Body of pancreas (tissue), 4 donors: ENCODE data around the gene DGLUCY.

ENCODE experiments used
- POLR2A ChIP-seq, 3 donors: fragments of 450-650 bp; IDR thresholded peaks; one replicate each; pipeline ENCODE4 v1.6.1; 2016; ENCODE audit warnings: antibody characterized with exemption in 3 of 3, mild to moderate bottlenecking in 2 of 3
- TF ChIP-seq, protein P1 (sequence below), 7 experiments: fragments of 450-650 bp in 4 of 7; fragments of 200-600 bp in 3 of 7; sonication (generic) in 3 of 7; IDR thresholded peaks; one replicate each; pipeline ENCODE4 v1.5.1; 2016 to 2019; ENCODE audit warnings: antibody characterized with exemption in 7 of 7

DNA sequence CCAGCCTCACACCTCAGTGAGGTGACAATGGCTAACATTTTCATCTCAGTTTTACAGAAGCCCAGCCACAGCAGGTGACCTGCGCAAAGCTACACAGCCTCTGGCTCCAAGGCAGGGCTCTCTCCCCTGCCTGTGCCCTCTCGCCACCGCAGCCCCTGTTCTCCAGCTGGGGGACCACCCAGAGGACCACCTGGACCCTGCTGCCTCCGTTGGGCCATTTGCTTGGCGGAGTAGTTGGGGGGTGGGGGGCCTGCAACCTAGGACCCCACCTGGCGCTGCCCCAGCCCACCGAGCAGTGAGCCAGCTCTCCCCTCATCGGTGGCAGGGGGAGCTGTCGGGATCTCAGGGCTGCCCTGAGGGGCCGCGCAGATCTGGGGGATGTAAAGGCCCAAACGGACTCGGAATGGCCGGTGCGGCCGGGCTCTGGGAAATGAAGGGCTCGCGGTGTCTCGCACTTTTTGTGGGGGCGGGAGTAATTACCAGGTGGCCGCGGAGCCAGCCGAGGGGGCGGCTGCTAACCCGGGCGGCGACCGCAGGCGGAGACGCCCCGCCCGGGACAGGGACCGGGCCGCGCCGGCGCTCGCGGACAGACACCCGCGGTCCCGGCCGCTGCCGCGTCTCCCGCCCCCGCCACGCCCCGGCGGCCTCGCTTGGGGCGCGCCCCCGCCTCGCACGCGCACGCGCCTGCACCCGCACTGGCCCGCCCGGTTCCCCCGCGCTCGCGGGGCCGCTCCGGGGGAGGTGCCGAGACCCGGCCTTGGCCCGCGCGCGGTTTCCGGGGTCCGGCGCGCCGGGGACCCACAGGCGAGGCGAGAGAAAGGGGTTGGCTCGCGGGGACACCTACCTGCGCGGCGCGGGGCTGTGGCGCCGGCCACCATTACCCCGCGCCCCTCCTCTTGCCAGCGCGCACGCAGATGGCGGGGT is 139.3 kb downstream of the DGLUCY start:
- no peak for TF ChIP-seq POLR2A (IDR thresholded peaks at IDR 0.05)
- TF ChIP-seq, protein P1, sequence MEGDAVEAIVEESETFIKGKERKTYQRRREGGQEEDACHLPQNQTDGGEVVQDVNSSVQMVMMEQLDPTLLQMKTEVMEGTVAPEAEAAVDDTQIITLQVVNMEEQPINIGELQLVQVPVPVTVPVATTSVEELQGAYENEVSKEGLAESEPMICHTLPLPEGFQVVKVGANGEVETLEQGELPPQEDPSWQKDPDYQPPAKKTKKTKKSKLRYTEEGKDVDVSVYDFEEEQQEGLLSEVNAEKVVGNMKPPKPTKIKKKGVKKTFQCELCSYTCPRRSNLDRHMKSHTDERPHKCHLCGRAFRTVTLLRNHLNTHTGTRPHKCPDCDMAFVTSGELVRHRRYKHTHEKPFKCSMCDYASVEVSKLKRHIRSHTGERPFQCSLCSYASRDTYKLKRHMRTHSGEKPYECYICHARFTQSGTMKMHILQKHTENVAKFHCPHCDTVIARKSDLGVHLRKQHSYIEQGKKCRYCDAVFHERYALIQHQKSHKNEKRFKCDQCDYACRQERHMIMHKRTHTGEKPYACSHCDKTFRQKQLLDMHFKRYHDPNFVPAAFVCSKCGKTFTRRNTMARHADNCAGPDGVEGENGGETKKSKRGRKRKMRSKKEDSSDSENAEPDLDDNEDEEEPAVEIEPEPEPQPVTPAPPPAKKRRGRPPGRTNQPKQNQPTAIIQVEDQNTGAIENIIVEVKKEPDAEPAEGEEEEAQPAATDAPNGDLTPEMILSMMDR (IDR thresholded peaks at IDR 0.05): no peak
